LNCAP (cell line): ENCODE results near the gene FOXP1.

Source experiments
- CTCF ChIP-seq: fragments of 450-650 bp; IDR thresholded peaks from 2 replicates; pipeline ENCODE4 v1.5.1; 2017; ENCODE audit warnings: mild to moderate bottlenecking

The FOXP1 gene

GRCh38 chr3:71583566-71584393, at the start of gene FOXP1:
FOXP1 (minus strand) TSS chr3:71583728; CDS start chr3:71198381, 385,347 bp downstream.
- no peak for TF ChIP-seq CTCF

DNA sequence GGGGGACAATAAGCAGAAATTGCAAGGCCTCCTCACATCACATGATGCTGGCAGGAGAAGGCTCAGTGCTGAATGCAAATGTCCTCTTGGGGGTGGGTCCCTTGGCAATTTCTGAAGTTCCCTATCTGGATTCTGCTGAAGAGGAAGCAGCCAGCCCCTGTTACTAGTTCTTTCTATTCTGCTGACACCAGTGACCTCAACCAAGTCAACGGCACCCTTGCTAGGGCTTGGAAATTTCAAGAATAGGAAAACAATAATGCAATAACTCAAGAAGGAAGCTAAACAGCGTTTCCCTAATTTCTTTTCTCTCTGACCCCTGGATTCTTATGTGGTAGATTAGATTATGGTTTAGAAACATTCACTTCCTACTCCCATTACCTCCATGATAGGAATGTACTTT, 46.2 kb upstream of the FOXP1 start:
- no peak for TF ChIP-seq CTCF

GRCh38 chr3:71629289-71629688, 45.8 kb upstream of the FOXP1 start:
- no peak for TF ChIP-seq CTCF

GRCh38 chr3:71628522-71628921, 45.0 kb upstream of the FOXP1 start:
- no peak for TF ChIP-seq CTCF

- TF ChIP-seq CTCF = no peak
Measured at GRCh38 chr3:71625676-71626075, 42.1 kb upstream of the FOXP1 start.

- TF ChIP-seq CTCF = no peak
Measured at GRCh38 chr3:71621825-71622537, 38.5 kb upstream of the FOXP1 start.

- no peak for TF ChIP-seq CTCF
Measured at GRCh38 chr3:71618538-71618937, 35.0 kb upstream of the FOXP1 start.
